Umbilical cord (tissue), 2 donors: Measurements from ENCODE around the gene ABT1. TPM values are rescaled to one million over a fixed set of nuclear protein-coding genes. Genes with fewer than 3 reads are reported as not detected.

ENCODE experiments used
- DNase-seq: peaks from one replicate; pipeline ENCODE4 v3.0.0-alpha.2; 2015; ENCODE audit warnings: low spot score
- total RNA-seq: library from RNA; depleted of rRNA; stranded (reverse); fragments of >200 nt; gene quantifications from one replicate; pipeline ENCODE4 v1.2.3, GENCODE V29; 2014; ENCODE audit warnings: low replicate concordance; ENCODE audit not compliant: insufficient read depth

Gene ABT1
- total RNA-seq, 1 donor from 2014 or later, result 5.1 TPM

DNA sequence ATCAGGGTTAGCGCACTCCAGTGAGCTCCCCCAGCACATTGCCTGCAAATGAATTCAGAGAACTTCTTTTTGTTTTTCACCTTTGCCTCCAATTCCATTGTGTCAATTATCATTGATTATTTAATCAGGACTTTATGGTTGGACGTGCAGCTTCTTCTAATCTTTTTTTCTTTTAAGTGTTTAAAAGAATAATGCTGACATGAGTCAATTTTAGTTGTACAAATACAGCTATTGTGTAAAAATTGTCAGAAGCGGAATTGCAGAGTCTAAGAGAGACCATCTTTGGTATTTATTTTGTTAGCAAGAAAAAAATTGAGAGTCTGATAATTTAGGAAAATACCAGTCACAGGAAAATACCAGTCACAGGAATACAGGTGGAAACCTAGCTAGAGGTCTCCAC lies 5.5 kb downstream of the ABT1 start:
- no peak for DNase-seq

DNA sequence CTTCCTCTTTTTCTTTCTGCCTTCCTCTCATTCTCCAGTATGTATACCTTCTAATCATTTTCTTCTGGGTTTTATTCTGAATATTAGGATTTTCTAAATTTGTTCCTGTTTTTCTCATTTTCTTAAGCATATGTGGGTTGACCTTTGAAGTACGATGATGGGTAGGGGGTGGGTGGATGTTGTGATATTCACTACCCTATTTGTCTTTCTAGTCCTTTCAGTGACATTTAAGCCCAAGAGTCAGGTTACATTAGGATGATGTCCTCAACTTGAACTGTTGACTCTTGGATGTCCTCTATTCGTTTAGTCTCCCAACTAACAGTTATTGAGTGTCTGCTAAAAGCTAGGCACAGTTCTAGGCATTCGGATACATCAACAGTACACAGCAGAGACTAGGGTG lies 7.3 kb downstream of the ABT1 start:
- no peak for DNase-seq

DNA sequence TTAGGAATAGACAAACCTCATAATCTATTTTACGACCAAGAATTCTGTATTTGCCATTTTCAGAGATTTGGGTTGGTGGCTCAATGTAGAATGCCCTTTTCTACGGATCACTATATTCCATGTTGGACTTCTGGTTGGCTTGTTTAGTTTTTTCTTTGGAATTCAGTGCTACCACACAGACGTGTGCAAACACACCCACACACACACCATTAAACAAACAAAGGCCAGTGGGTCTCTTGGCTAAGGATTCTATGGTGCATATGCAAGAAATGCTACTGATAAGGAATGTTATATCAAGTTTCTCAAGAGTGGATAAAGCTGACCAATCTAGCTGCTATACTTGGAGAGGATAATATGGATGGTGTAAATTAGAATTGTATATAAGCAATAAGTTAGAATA lies 8.0 kb downstream of the ABT1 start:
- no peak for DNase-seq

DNA sequence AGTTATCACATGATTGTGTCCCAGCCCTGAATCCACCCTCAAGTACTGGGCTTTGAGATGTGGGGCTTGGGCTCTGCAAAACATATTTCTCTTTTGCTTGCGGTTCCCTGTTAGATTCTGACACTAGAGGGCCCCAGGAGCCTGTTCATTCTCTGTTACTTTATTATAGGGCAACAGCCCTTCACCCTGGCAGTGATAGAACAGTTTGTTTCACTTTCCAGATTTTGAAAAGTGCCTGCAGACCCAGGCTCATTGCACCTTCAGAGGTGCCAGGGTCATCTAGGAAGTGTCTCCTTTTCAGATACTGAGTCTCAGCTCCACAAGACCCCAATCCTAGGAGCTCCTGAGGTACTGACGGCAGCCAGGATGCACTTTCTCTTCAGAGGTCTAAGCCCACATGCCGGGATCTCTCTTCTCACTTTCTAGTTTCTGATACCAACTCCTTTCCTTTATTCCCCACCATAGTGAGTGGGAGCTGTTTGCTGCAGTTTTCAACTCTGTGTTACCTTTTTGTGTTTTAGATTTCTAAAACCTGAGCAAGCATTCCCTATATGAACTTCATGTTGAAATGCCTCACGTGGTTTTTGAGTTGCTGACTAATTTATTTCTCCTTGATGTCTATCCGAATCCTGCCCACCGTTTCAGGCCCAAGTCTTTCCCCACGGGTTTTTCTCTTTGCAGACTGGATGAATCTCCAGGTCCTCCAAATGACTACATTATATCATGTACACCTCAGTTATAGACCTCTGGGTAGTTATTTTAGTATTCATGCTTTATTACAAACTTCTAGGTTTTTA lies 10.9 kb downstream of the ABT1 start:
- peak; percentile 67 for DNase-seq

DNA sequence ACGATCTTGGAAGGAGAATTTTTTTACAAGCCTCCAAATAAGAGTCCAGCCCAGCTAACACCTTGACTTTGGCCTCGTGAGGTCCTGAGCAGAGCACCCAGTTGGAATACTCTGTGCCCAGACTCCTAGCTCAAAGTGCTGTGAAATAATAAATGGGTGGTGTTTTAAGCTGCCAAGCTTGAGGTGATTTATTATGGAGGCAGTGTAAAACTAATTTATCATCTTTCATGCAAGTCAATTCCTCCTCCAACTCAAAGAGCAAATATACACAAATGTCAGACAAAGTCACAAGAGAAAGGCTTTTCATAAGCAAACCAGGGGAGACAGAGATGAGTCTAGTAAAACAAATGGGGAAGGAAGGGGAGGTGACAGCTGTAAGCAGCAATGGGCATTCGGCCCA lies 12.7 kb downstream of the ABT1 start:
- no peak for DNase-seq

DNA sequence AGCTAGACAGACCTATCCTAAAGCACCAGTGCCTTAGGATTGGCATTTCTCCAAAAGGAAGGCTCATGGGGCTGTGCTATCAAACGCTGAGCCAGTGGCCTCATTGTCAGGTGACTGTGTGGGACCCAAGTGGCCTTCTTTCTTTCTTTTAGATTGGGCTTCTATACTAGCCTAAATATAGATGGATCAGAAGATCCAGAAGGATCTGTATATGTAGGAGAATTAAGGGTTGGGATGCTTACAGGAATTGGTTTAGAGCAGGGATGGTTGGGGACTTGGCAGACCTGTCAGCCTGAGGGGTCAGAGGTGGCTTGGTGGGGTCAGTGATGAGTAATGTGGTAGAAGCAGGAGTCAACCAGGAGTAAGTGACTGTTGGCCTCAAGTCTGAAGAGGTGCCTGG lies 14.8 kb downstream of the ABT1 start:
- no peak for DNase-seq

DNA sequence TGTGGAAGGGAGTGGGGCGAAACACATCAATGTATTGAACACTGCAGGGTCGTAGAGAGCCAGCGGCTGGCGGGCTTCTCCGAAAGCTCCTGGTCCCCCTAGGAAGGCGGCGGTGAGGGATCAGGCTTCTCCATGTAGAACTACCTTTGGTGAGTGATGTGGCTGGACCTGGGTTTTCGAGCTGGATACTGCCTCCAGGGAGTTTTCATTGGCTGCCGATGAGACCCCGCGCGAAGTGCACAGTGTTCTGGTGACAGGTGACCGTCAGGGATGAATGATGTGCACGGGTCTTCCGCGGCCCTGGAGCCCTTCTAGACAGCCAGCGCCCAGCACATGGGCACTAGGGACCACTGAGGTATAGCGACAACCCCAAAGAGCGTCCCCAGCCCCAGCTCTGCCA lies 16.4 kb downstream of the ABT1 start:
- DNase-seq, result no peak

DNA sequence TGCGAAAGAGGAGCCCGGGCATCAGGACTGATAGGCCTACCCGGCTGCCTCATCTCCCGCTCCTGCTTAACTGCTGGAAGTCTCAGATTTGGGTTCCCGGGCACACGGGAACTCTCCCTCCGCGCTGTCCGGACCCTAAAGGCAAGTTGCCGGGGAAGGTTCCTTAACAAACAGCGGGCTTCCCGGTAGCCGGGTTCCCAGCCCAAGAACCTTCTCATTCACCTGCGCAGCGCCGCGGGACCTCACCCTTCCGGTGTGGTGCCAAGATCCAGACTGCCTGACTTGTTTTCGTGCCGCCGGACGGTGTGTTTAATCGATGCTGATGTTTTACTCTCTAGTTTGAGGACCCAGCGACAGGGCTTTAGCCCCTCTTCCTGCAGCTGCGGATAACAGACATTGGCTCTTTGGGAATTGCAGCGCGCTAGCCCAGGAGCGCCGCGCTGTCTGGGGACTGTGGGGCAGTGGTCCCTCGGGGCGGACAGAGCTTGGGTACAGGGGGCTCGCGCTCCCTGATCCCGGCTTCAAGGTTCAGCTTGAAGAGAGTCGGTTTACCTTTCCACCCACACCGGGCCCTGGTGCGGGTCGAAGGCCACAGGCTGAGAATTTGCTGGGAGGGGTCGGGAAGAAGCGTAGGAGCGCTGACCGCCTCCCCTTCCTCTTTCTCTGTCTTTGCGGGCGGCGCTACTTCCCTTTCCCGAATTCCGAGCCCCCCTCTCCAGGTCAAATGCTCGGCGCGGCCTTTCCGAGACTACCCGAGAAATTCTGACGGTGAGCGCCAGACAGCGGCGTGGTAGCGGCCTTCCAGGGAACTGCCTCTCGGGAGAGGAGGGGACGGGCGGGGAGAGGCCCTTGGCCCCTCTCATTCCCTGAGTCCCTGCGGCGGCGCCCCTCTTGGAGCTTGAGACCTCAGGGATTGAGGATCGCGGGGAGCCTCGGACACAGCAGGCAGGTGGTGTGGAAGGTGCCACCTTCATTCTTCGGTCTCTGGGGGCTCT lies 17.2 kb downstream of the ABT1 start:
- no peak for DNase-seq

DNA sequence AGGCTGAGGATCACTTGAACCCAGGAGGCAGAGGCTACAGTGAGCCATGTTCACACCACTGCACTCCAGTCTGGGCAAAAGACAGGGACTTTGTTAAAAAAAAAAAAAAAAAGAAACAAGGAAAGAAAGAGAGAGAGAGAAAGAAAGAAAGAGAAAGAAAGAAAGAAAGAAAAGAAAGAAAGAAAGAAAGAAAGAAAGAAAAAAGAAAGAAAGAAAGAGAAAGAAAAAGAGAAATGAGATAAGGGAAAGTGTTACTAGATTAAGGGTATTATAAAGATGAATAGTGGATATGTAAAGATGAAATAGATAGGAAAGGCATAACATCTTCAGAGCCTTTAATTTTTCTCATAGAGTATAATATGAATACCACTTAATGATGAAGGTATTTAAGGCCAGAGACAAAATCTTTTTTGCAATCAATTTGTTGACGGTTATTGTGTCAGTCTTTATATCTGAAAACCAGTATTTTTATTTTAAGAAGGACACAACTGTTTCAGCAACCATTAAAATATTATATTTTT lies 26.6 kb downstream of the ABT1 start:
- DNase-seq, result no peak

DNA sequence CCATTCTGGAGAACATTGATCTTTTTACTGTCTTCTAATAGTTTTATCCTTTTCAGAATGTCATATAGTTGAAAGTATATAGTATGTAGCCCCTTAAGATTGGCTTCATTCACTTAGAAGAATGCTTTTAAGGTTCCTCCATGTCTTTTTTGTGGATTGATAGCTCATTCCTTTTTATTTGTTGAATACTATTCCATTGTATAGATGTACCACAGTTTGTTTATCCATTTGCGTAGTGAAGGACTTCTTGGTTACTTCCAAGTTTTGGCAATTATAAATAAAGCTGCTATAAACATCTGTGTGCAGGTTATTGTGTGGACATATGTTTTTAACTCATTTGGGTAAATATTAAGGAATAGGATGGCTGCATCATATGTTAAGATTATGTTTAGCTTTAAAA lies 27.8 kb downstream of the ABT1 start:
- no peak for DNase-seq

DNA sequence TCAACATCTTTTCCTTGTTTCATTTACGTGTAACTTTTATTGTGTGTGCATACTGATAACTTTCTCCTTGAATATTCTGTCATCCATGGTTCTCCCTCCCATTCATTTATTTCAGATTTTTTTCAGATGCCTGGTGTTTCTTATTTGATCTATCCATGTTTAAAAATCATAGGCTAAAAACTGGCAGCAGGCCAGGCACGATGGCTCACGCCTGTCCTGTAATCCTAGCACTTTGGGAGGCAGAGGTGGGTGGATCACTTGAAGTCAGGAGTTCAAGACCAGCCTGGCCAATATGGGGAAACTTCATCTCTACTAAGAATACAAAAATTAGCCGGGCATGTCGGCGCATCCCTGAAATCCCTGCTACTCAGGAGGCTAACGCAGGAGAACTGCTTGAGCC lies 31.1 kb downstream of the ABT1 start:
- DNase-seq, result no peak

DNA sequence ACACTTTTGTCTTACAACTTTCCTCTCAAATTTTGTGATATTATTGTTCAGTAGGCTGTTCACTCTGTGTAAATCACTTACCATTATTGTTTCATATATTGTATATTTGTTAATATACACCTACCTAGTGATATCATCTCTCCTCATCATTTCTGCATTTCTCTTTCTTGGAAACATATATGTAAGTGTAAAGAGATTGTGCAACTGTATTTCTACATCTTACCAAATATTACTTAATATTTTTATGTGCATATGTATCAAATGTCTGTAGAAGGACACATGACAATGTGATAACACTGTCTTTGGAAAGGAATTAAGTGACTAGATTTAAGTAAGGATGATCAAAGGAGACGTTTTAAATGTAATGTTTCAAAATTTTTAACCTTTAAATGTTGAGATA lies 32.6 kb downstream of the ABT1 start:
- no peak for DNase-seq

DNA sequence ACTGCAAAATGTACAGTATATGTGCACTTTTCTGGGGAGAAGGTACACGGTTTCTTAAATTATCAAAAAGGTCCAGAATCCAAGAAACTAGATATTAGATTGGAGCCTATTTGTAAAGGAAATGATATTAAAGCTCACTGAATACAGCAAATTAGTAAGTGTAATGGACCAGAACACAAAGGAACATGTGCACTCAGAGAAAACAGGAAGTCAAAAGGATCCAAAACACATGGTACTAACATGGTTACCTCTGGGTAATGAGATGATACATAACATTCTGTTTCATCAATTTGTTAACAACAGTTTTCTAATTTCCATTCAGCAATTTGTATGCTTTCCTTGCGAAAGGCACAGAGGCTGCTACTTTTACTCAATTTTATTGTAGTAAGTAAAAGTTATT lies 44.1 kb downstream of the ABT1 start:
- no peak for DNase-seq

DNA sequence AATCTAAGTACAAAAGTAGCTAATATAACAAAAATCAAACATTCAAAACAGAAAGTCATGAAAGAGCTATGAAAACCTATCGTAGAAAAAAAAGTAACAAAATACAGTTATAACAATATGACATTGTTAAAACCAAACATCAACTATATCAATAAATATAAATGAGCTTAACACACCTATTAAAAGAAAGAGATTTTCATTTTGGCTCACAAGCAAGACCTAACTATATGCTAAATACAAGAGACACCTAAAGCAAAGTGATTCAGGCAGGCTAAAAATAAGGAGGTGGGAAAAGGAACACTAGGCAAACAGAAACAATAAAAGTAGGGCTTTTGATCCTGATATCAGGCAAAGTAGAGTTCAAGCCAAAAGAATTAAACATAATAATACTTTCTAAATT lies 49.3 kb downstream of the ABT1 start:
- no peak for DNase-seq

Other genes starting within 250 kb of the ABT1 start
- 14.7 TPM for gene BTN3A2, start 231.8 kb upstream of the ABT1 start, total RNA-seq
- gene BTN2A2, start 213.8 kb upstream of the ABT1 start, total RNA-seq, result 11.3 TPM
- 35.6 TPM for gene BTN3A1, start 194.7 kb upstream of the ABT1 start, total RNA-seq
- 7.2 TPM for gene BTN3A3, start 156.4 kb upstream of the ABT1 start, total RNA-seq
- 14.7 TPM for gene BTN2A1, start 139.0 kb upstream of the ABT1 start, total RNA-seq
- gene BTN1A1, start 96.7 kb upstream of the ABT1 start, total RNA-seq, result 0.72 TPM
- gene HMGN4, start 58.6 kb upstream of the ABT1 start, total RNA-seq, result 48.4 TPM
- gene ZNF322, start 62.8 kb downstream of the ABT1 start, total RNA-seq, result 22.9 TPM